ENCODE data around the gene LRRC27. TPM values are rescaled to one million over a fixed set of nuclear protein-coding genes. Genes with fewer than 3 reads are reported as not detected.
"Not testable (repeated sequence)": the region's sequence is repeated elsewhere in the genome, so short reads cannot be mapped to it uniquely, and the experiment has no call there.

The LRRC27 gene
- total RNA-seq, 1 donor: 13.4 TPM

DNA sequence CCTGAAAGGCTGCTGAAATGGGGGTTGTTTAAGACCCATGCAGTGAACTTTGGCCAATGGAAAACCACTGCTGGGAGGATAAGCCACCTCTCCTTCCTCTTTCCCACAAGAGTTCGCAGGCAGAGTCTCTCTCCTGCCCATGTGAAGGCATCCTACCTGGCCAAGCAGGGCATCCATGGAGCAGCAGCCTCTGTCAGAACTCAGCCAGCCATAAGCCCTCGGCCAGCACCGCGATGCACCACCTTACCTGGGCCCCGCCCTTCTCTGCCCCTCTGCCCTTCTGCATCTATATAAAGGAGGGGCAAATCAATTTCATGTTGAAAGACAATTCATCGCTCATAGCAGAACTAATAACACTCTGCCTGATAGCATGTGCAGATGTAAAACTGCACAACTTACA lies 18.1 kb upstream of the LRRC27 start:
- peaks cover 8% of the 10 kb centered on the region for H3K27me3 ChIP-seq (ENCODE audit: insufficient read depth, low read length)
- H3K4me3 ChIP-seq (ENCODE audit: insufficient read depth, low read length): no peak overlapping the region
- no peak overlapping the region for H3K4me2 ChIP-seq (ENCODE audit: insufficient read depth, low read length)
- no peaks in the 10 kb centered on the region for H3K36me3 ChIP-seq (ENCODE audit: insufficient read depth, low read length)
- H3K4me1 ChIP-seq (ENCODE audit: insufficient read depth, low read length): peaks cover 3% of the 10 kb centered on the region
- no peaks in the 10 kb centered on the region for H3K9me3 ChIP-seq (ENCODE audit: low read depth, low read length)
- H3K79me2 ChIP-seq (ENCODE audit: insufficient read depth, low read length): no peaks in the 10 kb centered on the region
- no peak overlapping the region for H3K27ac ChIP-seq (ENCODE audit: low read depth, low read length)
- TF ChIP-seq, protein P1, sequence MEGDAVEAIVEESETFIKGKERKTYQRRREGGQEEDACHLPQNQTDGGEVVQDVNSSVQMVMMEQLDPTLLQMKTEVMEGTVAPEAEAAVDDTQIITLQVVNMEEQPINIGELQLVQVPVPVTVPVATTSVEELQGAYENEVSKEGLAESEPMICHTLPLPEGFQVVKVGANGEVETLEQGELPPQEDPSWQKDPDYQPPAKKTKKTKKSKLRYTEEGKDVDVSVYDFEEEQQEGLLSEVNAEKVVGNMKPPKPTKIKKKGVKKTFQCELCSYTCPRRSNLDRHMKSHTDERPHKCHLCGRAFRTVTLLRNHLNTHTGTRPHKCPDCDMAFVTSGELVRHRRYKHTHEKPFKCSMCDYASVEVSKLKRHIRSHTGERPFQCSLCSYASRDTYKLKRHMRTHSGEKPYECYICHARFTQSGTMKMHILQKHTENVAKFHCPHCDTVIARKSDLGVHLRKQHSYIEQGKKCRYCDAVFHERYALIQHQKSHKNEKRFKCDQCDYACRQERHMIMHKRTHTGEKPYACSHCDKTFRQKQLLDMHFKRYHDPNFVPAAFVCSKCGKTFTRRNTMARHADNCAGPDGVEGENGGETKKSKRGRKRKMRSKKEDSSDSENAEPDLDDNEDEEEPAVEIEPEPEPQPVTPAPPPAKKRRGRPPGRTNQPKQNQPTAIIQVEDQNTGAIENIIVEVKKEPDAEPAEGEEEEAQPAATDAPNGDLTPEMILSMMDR (IDR thresholded peaks at IDR 0.05; ENCODE audit: extremely low read depth, low read depth, low read length): no peak
- H2AFZ ChIP-seq (ENCODE audit: low read length): no peak overlapping the region
- H4K20me1 ChIP-seq (ENCODE audit: insufficient read depth, low read length): no peaks in the 10 kb centered on the region
- no peak for DNase-seq (ENCODE audit: insufficient read length, low spot score, missing footprints)

DNA sequence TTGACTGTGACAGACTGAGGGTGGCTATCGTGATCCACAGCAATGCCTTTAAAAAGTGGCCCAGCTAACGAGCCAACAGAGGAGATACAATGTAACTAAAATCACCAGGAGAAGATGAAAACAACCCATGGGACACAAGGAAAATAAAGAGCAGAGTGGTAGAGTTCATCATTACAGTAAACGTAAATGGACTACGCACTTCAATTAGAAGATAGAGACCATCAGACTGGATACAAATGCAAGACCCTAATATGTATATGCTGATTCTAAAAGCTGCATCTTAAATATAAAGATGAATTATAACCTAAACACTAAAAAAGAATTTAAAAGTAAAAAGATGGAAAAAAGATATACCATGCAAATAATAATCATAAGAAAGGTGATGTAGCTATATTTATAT lies 17.7 kb upstream of the LRRC27 start:
- Histone ChIP-seq H3K36me3 (ENCODE audit: insufficient read depth, low read length) (no peaks in the 10 kb centered on the region), H3K4me3 (ENCODE audit: insufficient read depth, low read length) (no peak overlapping the region), H3K27ac (ENCODE audit: low read depth, low read length) (no peak overlapping the region), H3K79me2 (ENCODE audit: insufficient read depth, low read length) (no peaks in the 10 kb centered on the region), H3K4me2 (ENCODE audit: insufficient read depth, low read length) (no peak overlapping the region), H3K27me3 (ENCODE audit: insufficient read depth, low read length) (peaks cover 5% of the 10 kb centered on the region), H2AFZ (ENCODE audit: low read length) (no peak overlapping the region), H4K20me1 (ENCODE audit: insufficient read depth, low read length) (no peaks in the 10 kb centered on the region), H3K4me1 (ENCODE audit: insufficient read depth, low read length) (peaks cover 7% of the 10 kb centered on the region), H3K9me3 (ENCODE audit: low read depth, low read length) (no peaks in the 10 kb centered on the region)
- TF ChIP-seq, protein P1 (IDR thresholded peaks at IDR 0.05; ENCODE audit: extremely low read depth, low read depth, low read length): no peak
- DNase-seq (ENCODE audit: insufficient read length, low spot score, missing footprints): no peak

DNA sequence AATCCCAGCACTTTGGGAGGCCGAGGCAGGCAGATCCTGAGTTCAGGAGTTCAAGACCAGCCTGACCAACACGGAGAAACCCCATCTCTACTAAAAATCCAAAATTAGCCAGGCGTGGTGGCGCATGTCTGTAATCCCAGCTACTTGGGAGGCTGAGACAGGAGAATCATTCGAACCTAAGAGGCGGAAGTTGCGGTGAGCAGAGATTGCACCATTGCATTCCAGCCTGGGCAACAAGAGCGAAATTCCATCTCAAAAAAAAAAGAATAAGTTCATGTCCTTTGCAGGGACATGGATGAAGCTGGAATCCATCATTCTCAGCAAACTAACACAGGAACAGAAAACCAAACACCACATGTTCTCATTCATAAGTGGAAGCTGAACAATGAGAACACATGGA lies 17.1 kb upstream of the LRRC27 start:
- H3K27ac ChIP-seq (ENCODE audit: low read depth, low read length); H4K20me1 ChIP-seq (ENCODE audit: insufficient read depth, low read length); H3K36me3 ChIP-seq (ENCODE audit: insufficient read depth, low read length); H3K4me3 ChIP-seq (ENCODE audit: insufficient read depth, low read length); H3K27me3 ChIP-seq (ENCODE audit: insufficient read depth, low read length); H3K9me3 ChIP-seq (ENCODE audit: low read depth, low read length); H3K4me2 ChIP-seq (ENCODE audit: insufficient read depth, low read length); H3K79me2 ChIP-seq (ENCODE audit: insufficient read depth, low read length); H2AFZ ChIP-seq (ENCODE audit: low read length); DNase-seq (ENCODE audit: insufficient read length, low spot score, missing footprints): not testable (repeated sequence)
- peaks cover 12% of the 10 kb centered on the region for H3K4me1 ChIP-seq (ENCODE audit: insufficient read depth, low read length)

DNA sequence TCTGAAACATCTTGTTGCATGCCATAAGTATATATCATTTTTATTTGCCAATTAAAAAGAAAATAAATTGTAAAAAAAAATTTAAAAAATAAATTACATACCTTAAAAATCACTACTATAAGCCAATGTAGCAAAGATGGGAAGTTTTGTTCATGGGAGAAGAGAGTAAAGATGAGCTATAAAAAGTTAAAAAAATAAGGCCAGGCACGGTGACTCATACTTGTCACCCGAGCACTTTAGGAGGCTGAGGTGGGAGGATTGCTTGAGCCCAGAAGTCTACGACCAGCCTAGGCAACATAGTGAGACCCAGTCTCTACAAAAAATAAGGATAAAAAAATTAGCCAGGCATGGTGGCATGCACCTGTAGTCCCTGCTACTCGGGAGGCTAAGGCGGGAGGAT lies 15.9 kb upstream of the LRRC27 start:
- no peaks in the 10 kb centered on the region for H4K20me1 ChIP-seq (ENCODE audit: insufficient read depth, low read length)
- TF ChIP-seq, protein P1 (IDR thresholded peaks at IDR 0.05; ENCODE audit: extremely low read depth, low read depth, low read length): no peak

DNA sequence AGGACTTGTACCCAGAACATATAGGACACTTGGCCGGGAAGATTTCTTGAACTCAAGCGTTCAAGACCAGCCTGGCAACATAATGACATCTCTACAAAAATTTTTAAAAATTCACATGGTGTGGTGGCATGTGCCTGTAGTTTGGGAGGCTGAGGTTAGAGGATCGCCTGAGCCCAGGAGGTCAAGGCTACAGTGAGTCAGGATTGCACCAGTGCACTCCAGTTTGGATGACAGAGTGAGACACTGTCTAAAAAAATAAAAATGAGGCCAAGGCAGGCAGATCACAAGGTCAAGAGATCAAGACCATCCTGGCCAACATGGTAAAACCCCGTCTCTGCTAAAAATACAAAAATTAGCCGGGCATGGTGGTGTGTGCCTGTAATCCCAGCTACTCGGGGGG lies 14.5 kb upstream of the LRRC27 start:
- not testable (repeated sequence) for H3K79me2 ChIP-seq (ENCODE audit: insufficient read depth, low read length); DNase-seq (ENCODE audit: insufficient read length, low spot score, missing footprints); H3K27me3 ChIP-seq (ENCODE audit: insufficient read depth, low read length); H3K9me3 ChIP-seq (ENCODE audit: low read depth, low read length); H3K36me3 ChIP-seq (ENCODE audit: insufficient read depth, low read length); H3K4me2 ChIP-seq (ENCODE audit: insufficient read depth, low read length); H3K4me3 ChIP-seq (ENCODE audit: insufficient read depth, low read length); H2AFZ ChIP-seq (ENCODE audit: low read length); H3K27ac ChIP-seq (ENCODE audit: low read depth, low read length); H4K20me1 ChIP-seq (ENCODE audit: insufficient read depth, low read length)
- peaks cover 26% of the 10 kb centered on the region for H3K4me1 ChIP-seq (ENCODE audit: insufficient read depth, low read length)

More for the DNA sequence above, 15.9 kb upstream of the LRRC27 start:
- H3K27me3 ChIP-seq (ENCODE audit: insufficient read depth, low read length): no peaks in the 10 kb centered on the region
- no peak overlapping the region for H3K4me3 ChIP-seq (ENCODE audit: insufficient read depth, low read length)
- H3K4me2 ChIP-seq (ENCODE audit: insufficient read depth, low read length): no peak overlapping the region
- H3K9me3 ChIP-seq (ENCODE audit: low read depth, low read length): no peaks in the 10 kb centered on the region
- H3K4me1 ChIP-seq (ENCODE audit: insufficient read depth, low read length): peaks cover 21% of the 10 kb centered on the region
- H2AFZ ChIP-seq (ENCODE audit: low read length): no peak overlapping the region
- H3K36me3 ChIP-seq (ENCODE audit: insufficient read depth, low read length): no peaks in the 10 kb centered on the region
- no peak overlapping the region for H3K27ac ChIP-seq (ENCODE audit: low read depth, low read length)
- no peaks in the 10 kb centered on the region for H3K79me2 ChIP-seq (ENCODE audit: insufficient read depth, low read length)
- DNase-seq (ENCODE audit: insufficient read length, low spot score, missing footprints): no peak

All from osteoblast (primary cell).